ENCODE data around the gene HDAC4.

GRCh38 chr2:239165206-239165831, 235.5 kb downstream of the HDAC4 start:
- no peak for TF ChIP-seq CTCF (IDR thresholded peaks at IDR 0.05)
- no peak for TF ChIP-seq EZH2 (IDR thresholded peaks at IDR 0.05; ENCODE audit: borderline replicate concordance, insufficient read depth, low read depth, low read length, poor library complexity, severe bottlenecking)
